HG02852 (cell line): ENCODE measurements around the gene CACNA1C.

Source experiments
- ATAC-seq: cut with Tn5 transposase; IDR thresholded peaks from one replicate; pipeline ENCODE4 v1.9.1; 2021; ENCODE audit warnings: mild to moderate bottlenecking, moderate library complexity; ENCODE audit not compliant: unreplicated experiment

CACNA1C gene

DNA sequence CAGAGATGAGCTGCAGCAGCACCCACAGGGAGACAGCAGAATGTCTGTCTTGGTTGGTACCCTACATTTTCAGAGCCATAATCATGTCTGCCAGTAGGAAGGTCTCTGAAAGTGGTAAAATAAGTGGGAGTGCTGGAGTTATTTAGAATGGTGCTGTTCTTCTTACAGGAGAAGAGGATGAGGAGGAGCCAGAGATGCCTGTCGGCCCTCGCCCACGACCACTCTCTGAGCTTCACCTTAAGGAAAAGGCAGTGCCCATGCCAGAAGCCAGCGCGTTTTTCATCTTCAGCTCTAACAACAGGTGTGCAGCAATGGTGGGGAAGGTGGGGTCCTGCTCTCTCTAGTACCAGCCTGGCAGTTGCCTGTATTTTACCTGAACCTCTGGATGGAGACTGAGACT lies 540.3 kb downstream of the CACNA1C start:
- no peak for ATAC-seq

DNA sequence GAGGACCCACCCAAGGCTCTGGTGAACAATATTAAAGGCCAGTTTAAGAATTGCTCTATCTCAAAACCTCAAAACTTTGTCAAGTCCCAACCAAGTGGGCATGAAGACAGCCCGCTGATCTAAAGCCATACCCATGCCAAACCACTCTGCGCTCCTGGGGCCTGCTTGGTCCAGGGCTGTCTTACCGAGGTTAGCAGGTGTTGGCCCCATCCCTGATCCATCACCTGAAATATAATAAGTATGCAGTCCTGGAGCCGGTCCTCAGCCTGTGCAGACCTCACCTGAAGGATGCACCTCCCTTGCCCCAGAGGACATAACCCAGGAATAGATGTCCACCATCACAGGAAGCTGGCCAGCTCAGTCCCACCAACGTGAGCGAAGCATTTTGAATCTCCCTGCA lies 543.7 kb downstream of the CACNA1C start:
- ATAC-seq: no peak

DNA sequence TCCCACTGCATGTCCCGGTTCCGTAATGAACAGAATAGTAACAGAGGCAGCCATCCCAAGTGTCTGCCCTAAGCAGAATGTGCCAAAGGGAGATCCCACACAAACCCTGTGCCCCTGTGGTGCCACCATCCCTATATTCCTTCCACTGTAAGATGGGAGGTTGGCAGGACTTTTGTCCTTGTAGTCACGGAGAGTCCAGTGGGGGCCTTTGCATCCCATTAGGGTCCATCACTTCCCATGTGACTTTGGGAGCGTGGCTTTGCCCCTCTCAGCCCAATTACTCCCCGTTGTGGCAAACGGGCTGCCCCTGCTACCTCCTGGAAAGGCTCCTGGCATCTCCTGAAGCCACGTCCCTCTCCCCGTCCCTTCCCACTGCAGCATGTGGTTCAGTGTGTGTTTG lies 552.5 kb downstream of the CACNA1C start:
- ATAC-seq: no peak

DNA sequence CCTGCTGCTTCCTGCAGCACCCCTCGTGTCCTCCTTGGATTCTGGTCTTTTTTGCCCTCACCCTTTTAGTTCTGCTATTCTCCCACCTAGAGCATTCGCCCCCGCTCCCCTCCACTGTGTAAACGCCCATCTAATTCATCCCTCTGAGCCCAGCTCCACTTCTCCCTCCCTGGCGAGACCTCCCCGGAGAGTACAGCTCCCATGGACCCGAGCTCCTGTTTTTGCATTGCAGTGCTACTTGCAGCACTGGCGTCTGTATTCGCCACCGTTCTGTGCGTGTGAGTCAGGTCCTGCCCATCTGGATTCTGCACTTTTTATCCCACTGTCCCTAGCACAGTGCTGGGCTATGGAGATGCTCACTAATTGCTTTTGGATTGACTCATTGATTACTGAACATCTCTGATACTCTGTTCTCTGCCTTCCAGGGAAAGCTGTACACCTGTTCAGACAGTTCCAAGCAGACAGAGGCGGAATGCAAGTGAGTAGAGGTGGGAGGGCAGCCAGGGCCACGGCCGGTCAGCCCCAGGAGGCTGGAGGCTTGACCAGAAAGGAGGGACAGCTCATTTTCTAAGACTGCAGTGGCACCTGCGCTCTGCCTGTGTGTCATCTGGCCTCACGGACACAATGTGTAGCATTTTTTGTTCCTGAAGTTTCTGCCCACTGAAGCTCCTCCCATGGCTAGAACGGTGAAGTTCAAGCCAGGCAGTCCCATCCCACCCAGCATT lies 553.6 kb downstream of the CACNA1C start:
- no peak for ATAC-seq

DNA sequence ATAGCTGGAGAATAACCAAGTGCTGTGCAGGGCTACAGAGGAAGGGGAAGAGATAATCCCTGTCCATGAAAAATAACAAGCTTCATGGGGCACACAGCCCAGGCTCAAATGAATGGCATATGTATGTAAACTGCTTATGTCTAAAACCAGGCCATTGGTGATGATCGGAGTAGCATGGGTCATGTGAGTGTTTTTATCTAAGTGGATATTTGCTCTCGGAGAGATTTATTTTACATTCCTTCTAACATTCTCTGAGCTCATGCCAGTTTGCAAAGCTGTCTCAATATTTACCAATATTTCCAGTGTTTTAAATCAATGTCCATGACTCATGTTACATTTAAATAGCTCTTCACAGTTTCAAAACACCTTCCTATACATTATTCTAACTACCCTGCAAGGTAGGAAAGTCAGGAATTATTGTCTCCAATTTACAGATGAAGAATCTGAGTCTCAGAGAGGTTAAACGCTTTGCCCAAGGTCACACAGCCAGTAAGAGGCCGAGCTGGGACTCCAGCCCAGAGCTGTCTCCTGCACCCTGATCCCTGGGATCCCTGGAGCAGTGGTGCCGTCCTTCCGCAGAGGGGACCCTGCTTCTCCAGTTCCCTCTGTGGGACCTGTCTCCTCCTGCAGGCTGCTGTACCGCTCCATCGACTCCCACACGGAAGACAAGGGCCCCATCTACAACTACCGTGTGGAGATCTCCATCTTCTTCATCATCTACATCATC lies 555.3 kb downstream of the CACNA1C start:
- no peak for ATAC-seq

DNA sequence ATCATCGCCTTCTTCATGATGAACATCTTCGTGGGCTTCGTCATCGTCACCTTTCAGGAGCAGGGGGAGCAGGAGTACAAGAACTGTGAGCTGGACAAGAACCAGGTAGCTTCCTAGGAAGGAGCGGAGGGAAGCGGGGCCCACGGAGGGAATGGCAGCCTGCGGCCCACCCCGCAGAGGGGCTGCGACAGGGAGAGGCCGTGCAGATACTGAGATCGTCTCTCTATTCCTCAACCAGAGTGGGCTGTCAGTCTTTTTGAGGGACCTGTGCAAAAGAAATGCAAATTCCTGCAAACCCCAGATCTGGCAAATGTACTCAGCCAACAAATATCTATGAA lies 555.8 kb downstream of the CACNA1C start:
- no peak for ATAC-seq

DNA sequence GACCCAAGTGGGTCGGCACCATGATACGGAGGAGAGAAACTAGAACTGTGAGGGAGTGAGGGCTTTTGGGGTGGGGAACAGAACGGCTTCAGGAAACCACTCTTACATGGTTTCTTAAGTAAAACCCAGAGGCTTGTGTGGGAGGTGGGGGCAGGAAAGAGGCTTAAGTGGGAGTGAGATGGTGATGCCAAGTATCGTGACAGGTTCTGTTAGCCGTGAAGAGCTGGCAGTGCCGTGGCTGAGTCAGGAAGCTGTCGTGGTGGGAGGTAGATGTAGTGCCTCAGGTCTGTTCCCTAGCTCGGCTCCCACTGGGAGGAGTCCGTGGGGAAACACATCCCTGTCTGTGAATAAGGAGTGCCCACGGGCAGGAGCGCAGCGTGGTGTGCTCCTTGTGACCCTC lies 556.2 kb downstream of the CACNA1C start:
- no peak for ATAC-seq

DNA sequence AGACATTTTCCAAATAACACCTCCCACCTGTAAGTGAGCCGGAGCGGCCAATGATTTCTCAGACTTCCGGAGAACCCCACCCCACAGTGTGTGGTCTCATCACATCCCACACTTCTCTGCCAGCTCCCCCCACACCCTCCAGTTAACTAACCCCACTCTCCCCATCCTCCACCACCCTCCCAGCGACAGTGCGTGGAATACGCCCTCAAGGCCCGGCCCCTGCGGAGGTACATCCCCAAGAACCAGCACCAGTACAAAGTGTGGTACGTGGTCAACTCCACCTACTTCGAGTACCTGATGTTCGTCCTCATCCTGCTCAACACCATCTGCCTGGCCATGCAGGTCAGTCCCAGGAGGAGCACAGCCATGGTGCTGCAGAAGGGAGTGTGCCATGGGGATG lies 557.6 kb downstream of the CACNA1C start:
- no peak for ATAC-seq

DNA sequence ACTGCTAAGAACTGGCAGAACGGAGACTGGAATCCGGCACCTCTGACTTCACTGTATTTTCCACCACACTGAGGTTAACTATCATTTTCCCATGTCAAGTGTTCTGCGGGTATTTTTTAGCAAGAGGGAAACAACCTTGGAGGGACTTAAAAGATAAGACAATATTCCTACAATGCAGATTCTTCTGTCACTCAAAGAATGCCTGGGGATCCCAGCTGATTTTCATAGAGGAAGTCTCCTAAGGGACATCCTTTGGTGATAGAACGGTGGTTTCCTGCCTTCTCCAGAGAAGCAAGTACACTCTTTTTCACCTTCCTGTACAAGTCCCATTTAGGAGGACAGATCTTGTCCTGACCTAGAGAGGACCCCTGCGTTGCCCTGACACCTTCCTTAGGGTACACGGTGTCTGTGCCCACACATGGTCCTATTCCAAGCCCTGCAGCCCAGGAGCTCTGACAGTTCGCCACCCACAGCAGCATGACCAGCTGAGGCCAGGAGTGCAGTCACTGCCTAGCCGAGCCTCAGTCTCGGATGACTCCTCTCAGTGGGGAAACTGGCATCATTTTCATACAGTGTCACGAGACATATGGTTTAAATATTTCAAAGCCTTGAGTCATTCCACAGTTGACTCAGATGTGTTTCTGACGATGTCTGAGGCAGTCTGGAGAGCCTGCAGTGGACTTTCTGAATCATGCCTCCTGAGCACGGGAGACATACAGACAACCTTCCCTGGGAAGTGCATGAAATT lies 560.7 kb downstream of the CACNA1C start:
- ATAC-seq: no peak

DNA sequence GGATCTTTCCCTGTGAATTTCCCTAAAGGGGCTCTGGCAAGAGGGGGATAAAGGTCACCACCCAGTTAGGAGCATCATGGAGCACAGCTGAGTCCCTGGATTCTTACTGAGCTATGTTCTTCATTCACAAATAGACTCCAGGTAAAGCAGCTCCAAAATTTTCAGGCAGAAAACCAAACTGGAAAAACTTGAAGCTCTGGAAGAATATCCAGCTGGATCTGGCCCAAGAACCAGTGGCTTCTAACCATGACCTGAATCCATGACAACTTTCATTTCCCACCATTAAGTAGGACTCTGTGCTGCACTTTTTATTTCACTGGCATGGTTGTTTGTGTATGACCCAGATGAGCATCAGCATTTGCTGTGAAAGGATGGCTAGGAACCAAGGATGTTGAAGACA lies 561.6 kb downstream of the CACNA1C start:
- ATAC-seq: no peak

DNA sequence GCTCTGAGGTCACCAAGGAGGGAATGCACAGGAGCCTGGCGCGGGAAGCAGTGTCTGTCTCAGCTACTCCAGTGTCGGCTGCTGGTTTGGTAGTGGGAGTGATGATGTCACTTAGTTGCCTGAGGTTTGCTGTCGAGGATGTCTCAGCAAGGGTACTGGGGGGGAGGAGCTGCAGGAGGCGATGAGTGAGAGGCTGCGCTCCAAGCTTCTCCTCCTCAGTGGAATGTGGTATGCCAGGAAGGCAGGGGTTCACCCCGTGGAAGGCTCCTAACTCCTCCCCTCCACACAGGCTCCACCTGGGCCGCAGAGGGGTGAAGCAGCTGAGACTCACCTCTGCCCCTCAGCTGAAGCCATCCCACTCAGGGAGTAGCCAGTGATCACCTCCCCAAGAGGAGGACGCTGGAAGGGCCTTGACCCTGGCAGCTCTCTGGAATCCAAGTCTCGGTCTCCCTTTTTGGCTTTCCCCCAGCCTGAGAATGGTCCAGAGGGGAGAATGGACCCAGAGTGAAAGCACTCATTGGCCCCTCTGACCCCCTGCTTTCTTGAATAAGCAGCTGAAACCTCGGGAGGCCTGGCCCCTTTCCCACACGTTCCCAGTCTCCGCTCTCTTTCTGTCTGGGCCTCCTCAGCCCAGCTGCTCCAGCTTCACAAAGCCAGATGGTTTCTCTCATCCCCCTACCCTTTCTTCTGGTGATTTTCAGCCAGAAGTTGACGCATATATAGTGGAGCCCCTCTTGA lies 563.0 kb downstream of the CACNA1C start:
- no peak for ATAC-seq

DNA sequence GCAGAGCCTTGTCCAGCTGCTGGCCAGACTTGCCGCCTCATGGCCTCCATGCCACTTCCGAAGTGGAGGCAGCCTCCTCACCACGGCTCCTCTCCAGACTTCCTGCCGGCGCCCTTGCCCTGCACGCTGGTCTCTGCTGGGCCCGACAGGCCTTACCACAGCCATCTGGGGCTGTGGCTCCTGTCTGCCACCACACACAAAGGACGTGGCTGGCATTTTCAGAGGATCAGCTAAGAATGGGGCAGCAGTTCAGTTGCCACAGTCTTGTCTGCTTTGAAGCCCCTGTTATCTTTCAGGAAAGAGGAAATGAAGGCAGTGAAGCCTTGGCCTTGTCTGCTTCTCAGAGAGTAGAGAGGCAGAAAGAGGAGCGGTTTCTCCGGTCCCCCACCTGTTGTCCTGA lies 564.0 kb downstream of the CACNA1C start:
- ATAC-seq: no peak

DNA sequence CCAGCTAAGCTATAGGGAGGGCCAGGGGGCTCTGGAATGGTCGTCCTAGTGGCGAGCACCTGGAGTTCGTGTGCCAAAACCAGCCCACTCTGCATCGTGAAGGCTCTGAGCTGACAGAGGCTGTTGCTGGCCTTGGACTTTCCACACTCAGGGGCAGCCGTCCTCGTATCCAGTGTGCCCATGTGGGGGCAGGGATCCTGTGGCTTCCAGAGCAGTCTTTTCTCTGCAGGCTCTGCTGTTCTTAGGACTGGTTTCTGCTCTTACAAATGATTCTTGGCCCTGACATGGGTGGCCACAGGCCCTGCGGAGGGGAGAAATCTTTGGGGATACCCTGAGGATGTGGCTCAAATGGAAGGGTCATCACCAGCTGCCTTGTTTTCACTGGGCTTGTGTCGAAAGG lies 564.6 kb downstream of the CACNA1C start:
- no peak for ATAC-seq

DNA sequence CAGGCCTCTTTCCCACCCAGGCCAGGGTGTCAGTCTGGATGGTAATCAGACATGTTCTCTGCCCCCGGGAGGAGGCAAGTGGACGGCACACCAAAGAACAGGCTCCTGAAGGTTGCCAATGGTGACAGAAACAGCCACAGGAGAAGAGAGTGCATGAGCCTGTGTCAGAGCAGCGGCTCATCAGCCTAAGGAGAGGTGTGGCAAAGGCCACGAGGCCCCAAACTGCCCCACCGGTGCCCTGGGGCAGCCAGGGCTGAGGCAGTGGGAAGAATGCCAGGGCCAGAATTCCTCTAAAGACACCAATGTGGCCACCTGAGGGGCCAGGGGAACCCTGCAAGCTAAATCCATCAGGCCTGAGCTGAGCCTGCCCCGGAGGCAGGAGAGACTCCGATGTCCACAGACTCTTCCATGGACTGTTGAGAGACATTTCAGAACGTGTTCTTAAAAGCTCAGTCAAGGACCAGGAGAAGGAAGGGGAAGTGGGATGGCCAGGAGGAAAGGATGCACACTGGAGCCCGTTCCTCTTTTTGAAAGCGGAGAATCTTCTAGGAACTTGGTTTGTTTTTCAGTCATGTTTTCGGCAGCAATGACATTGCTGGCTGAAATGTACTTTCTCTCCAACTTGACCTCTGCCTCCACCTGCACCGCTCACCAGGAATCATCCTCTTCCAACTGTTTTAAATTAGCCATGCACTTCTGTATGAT lies 565.7 kb downstream of the CACNA1C start:
- ATAC-seq: no peak

DNA sequence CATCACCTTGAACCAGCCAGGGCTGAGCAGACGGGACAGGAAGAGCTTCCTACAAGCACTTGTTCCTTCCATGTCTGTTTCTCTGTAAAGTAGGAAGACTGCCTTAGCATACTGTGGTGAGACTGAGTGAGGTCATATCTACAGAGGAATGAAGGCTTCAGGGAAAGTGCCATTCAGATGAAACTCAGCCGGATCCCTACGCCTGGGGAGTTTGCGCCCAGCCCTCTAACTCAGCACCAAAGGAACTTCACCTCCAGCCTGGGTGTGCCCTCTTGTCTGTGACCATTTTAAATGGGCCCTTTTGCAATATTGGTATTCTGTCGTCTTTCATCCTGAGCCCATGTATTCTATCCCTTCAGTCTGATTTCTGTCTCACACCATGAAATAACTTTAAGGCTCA lies 566.3 kb downstream of the CACNA1C start:
- ATAC-seq: no peak

DNA sequence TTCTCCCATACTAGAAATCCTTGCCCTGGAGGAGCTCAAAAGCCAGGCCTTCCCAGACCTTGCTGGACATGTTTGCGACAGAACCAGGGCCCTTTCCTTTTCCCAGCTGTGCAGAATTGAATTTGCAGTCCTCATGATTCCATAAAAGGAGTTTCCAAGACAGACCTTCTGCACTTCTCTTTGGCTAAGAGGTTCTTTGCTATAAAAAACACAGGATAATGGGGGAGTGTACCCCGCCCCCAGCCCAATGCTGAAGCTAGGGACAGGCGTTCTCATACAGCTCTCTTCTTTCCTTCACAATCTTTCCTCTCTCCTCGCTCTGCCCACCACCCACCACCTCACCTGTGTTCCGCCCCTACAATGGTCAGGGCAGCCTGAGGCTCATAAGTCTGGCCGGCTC lies 569.7 kb downstream of the CACNA1C start:
- ATAC-seq: no peak

DNA sequence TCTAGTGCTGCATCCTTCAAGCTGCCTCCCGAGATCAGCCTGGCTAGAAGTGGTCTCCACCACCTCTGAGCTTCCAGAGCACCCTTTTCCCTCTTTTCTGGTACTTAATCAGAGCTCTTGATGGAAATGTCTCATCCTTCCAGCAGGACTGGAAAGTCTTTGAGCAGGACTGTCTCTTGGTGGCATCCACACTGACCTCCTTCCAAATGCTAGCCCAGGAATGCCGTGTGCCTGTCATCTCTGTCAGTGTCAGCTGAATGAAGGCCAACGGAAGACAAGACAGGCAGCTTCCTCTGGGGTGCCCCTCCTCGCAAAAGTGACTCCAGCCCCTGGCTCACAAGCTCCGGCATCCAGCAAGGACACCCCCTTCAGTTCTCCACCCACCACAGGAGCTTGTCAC lies 570.7 kb downstream of the CACNA1C start:
- ATAC-seq: no peak

DNA sequence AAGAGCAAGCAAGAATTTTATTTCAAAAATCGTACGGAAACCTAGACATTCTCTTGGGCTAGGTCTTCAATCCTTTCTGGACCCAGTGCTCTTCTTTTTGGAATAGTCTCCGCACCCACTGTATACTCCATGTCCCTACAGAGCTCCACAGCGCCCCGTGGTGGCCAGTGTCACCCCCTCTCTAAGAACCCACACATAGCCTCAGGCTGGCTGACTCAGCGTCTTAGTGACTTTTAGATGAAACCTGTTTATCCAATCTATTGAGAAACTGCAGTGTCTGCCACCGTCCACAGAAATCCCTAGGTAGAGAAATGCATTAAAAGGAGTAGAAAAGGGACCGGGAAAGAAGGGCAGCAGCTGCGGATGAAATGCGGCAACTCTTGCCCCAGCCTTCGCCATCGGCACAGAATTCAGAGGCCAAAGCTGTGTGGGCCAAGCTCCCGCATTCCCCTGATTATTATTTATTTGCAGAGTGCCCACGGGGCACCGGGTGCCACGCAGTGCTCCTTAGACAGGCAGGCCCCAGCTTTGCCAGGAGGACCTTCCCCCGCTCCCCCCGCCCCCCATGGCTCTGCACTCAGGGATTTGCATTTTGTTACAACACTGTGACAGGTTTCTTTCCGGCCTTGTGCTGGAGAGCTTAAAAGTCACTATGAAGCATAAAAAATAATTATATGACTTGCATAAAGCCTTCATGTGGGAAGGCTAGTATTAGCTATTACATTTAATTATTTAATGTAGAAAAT lies 571.9 kb downstream of the CACNA1C start:
- no peak for ATAC-seq

DNA sequence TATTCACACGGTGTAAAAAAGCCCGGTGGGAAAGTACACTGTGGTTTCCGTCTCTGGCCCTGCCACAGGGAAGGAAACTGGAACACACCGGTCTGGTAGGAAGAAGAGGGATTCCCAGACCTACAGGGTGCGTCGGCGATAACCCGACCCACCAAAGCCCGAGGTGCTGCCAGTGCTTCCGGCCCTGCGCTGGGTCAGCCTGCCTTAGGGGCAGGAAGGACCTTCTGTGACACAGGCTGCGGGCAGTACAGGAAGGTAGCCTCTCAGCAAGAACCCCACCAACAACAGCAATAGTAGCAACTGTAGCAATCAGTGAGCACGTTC lies 572.5 kb downstream of the CACNA1C start:
- no peak for ATAC-seq

DNA sequence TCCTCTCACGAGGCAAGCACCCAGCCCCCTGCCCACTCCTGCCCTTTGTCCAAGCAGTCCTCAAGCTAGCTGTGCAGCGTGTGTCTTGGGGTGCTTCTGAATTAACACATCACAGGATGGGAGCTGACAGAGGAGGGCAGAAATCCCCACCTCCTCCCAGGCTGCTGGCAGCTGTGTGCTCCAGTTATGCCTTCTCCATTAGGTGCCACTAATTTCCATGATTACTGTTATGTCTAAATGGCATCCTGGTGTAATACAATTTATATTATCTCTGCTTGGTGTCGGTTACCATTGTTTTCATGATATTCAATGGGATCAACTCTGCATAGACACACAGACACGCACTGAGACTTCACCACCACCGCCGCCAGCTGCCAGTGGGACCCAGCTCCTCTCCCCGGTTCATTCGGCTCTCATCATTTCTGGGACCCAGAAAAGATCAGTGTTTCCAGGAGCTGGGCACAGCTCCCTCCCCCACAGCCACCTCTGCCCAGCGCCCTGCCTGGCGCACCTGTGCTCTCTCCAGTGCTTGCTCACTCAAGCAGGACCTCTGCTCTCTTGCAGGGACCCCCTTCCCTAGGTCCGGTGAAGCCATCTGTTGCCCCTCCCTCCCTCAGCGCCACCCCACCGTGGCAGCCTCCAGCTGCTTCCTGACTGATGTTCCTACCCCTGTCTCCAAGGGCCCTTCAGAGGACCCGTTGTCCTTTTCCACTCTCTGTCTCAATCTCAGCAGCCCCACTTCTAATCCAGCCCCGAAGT lies 574.5 kb downstream of the CACNA1C start:
- ATAC-seq: no peak
